ENCODE data around the gene PTPN14.

PTPN14 gene

DNA sequence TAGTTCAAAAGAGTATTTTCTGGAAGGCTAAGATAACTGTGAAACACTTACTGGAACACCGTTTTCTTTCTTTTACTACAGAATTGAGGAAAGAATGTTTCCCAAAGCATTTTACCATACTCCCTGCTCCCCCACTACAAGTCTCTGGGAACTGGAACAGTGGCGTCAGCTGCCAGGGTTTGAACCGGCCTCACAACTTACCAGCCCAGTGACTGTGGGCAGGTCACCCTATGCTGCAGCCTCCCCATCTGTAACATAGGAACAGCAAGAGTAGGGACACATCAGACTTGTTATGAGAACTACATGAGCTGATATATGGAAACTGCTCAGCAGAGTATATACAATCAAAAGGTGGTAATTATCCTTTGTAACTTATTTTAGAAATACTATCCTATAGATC, 91.5 kb downstream of the PTPN14 start:
- in situ Hi-C loops (cut with HindIII; ENCODE audit: low sequenced_read_pairs), result loop anchor here (10.0 kb wide), 1 partner anchor 125 kb away; no protein-coding TSS in a partner anchor

DNA sequence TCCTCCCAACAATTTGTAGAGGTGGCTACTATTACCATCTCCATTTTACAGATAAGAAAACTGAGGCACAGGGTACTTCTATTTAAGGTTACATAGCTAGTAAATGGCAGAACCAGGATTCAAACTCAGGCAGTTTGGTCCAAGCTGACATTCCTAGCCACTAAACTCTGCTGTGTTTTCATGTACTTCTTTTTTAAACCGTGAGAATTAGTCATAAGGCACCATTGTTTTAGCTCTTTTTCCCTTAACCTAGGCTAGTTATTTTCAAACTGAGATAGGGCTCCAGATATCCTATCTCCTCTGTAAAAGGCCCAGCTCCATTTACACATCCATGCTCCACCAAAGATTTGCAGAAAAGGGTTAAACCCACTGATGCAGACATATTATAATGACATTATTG, 92.9 kb downstream of the PTPN14 start:
- in situ Hi-C loops (cut with HindIII; ENCODE audit: low sequenced_read_pairs), result loop anchor here (10.0 kb wide), 1 partner anchor 126 kb away; no protein-coding TSS in a partner anchor

DNA sequence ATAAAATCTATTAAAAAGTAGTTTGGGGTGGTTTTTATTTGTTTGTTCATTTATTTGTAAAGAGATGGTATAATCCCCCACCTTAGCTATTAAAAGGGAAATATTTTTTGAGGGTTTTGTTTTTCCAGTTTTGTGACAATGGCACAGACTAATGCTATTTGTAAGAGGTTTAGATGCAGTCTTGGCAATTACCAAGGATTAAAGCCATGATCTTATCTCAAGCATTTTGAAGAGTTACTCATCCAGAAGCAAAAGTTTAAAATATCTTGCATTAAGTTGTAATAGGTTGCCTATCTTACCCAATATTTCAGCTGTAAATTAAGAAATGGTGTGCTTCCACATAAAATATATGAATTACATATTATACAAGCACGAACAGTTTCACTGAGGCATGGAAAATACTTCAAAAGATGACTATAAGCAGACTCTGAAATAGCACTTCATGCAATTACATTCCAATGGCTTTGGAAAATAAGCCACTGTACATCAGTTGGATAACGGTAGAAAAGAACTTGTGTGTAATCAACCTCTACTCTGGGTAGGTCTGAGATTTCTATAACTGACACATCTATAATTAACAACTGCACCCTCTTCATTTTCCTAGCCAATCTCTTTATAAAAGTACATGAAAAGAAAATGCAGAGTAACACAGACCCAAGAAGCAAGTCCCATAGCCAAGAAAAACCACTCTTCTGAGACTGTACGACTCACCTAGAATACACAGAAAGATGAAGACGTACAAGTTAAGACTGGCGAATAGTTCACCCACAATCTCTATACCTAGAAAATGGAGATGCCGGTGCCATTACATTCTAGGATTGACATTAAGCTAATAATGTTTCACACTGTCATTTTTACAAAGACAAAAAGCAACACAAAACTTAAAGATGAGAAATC, 95.2 kb downstream of the PTPN14 start:
- in situ Hi-C loops (cut with HindIII; ENCODE audit: low sequenced_read_pairs), result loop anchor here (10.0 kb wide), 1 partner anchor 129 kb away; no protein-coding TSS in a partner anchor

DNA sequence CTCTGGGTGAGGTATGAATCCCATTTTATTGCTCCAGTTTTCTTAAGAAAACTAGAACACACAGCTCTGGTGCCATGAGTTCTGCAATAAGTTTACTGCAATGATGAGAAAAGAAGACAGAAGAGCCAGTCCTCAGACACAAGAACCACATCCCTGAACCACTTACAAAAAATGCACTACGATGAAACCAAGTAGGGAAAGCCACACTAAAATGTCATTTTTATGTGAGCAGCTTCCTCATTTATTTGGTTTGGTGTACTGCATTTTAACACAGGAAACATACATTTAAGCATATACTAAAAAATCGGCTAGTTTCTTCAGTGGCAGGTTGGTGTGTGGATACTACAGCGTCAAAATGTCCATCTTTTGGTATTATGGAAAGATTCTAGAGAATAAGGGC, 95.9 kb downstream of the PTPN14 start:
- in situ Hi-C loops (cut with HindIII; ENCODE audit: low sequenced_read_pairs), result loop anchor here (10.0 kb wide), 1 partner anchor 129 kb away; no protein-coding TSS in a partner anchor

DNA sequence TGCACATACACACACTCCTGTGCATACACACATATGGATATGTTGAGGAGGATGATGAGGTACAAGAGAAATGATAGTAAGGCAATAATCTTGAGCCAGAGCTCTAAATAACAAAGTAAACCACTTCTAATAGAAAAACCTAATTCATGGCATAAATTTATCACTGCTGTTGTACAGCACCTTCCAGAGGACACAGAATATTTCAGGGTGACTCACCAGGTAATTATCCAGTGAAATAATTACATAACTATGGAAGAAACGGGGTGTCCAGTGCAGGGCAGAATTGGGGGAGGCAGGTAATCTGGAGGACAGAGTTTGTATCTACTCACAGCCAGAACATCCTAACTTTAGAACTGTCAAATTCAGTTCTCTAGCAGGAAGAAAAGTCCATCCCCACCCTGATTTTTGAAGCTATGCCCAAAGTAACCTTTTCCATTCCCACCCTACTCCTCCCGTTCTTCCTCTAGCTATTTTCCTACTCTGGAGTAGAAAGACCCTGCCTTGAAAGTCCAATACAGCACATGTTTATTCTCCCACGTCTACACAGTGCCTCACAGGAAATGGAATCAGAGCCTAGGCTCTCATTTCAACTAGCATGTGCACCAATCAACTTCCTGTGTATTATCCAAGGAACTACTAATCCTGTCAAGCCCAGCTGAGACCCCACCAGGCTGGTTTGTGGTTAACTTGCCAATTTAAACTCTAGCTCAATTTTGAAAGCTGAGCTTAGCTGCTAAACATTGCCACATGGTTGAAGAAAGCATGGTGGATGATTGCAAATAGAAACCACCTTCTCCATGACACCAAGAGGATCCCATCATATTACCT, 96.6 kb downstream of the PTPN14 start:
- in situ Hi-C loops (cut with HindIII; ENCODE audit: low sequenced_read_pairs), result loop anchor here (10.0 kb wide), 1 partner anchor 130 kb away; no protein-coding TSS in a partner anchor

DNA sequence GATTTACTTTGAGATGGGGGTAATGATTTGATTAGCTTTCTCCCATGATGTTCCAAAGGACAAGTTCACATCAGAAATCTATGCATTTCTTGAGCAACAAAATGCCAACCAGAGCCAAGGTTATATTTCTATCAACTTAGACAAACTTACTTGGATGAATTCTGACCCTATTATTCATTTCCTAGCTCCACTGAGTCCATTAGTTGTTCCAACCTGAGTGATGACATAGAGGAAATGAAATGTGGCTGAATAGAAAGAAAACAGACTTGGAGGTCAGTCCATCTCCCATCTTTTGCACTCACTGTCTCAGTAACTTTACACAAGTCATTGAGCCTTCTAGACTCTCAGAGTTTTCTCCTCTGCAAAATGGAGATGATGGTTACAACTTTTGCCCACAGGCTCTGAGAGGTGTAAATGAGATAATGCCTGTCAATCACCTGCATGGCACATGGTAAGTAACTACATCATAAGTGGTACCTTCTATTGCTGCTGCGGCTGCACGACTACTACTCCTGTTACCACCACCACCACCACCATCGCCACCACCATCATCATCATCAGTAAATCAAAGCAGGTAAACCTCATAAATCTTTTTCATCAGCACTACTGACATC, 98.2 kb downstream of the PTPN14 start:
- in situ Hi-C loops (cut with HindIII; ENCODE audit: low sequenced_read_pairs), result loop anchor here (10.0 kb wide), 1 partner anchor 132 kb away; no protein-coding TSS in a partner anchor

DNA sequence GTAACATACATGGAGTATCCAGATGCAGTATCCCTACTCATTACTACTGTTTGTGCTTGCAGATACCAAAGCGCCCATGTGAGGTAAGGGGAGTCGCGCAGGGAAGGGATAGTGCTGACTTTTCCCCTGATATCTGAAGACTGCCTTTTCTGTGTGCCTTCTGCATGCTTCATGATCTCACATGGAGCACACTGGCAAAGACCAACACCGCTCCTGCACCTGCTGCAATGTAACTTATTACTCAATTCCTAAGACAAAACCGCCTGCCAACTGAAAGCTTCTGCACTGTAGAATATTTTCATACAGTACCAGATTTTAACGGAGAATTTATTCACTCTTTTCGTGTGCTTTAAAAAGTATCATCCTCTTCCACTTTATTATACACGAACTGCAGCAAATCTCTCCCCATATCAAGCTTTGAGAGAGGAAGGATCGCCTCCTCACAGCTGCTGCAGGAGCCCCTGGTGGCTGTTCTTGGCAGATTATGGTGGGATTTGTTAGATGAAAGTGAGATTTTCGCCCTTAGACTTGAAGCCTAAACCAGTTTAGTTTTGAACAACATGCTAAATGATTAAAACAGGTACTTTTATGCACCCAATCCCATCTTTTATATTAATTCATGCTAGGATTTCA, 99.1 kb downstream of the PTPN14 start:
- in situ Hi-C loops (cut with HindIII; ENCODE audit: low sequenced_read_pairs), result loop anchor here (10.0 kb wide), 1 partner anchor 133 kb away; no protein-coding TSS in a partner anchor

DNA sequence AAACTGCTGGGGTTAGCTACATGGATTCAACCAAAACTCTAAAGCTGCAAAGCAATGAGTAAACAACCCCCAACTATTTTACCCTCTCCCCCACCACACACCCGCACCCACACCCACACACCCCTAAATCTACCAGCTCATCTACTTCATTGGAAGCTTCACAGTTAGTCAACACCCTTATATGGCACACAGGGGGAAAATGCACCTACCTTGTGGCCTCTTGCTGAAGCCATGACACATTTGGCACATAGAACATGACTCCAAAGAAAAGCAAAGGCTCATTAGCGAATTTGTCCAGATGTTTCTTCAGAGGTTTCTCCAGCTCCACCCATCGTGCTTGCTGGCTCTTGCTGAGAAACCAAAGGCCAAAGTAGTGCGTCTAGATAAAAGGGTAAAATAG, 99.8 kb downstream of the PTPN14 start:
- in situ Hi-C loops (cut with HindIII; ENCODE audit: low sequenced_read_pairs), result loop anchor here (10.0 kb wide), 1 partner anchor 133 kb away; no protein-coding TSS in a partner anchor

DNA sequence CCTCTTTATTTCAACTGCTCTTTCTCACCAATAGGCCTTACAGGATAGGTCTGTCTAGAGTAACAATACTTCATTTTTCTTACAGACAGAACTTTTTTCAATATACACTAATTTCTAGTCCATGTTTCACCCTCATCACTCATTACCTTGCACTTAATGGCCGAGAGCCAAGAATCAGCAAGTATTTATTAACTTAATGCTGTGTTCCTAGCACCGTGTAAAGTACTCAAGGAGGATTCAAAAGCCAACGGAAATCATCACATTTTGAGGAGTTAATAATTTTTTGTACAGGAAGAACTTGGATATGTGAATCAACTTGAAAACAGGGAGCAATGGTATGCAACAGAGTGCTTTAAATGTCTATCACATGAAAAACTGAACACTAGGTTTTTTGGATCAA, 102.0 kb downstream of the PTPN14 start:
- in situ Hi-C loops (cut with HindIII; ENCODE audit: low sequenced_read_pairs), result no loop called here

DNA sequence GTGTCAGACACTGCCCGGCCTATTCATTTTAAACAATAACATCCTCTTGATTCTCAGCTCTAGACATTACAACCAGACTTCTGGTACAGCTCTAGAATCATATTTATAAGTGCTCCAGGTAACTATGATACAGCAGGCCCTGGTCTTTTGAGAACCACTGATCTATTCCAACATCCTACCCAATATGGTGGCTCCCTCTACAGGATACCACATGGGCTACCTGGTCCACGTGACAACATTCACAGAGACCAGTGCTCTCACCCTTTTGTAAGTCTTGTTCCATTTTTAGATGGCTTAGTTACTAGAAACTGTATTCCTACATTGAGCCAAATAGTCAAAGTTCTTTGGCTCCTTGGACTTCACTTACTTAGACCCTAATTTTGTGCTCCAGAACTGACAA, 102.9 kb downstream of the PTPN14 start:
- in situ Hi-C loops (cut with HindIII; ENCODE audit: low sequenced_read_pairs), result no loop called here

DNA sequence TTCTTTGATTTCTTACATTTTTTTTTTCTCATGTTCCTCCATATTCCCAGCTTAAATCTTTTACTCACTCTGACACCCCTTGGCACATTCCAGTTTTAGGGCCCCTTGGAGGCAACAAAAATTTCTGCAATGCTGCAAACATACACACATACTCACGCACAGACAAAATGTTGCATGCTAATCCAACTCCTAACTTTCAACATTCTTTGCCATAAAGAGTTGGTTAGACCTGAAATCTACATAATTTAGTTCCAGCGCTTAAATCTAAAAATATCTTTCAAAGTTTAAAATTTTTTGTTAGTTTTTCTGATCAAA, 103.9 kb downstream of the PTPN14 start:
- in situ Hi-C loops (cut with HindIII; ENCODE audit: low sequenced_read_pairs), result no loop called here

DNA sequence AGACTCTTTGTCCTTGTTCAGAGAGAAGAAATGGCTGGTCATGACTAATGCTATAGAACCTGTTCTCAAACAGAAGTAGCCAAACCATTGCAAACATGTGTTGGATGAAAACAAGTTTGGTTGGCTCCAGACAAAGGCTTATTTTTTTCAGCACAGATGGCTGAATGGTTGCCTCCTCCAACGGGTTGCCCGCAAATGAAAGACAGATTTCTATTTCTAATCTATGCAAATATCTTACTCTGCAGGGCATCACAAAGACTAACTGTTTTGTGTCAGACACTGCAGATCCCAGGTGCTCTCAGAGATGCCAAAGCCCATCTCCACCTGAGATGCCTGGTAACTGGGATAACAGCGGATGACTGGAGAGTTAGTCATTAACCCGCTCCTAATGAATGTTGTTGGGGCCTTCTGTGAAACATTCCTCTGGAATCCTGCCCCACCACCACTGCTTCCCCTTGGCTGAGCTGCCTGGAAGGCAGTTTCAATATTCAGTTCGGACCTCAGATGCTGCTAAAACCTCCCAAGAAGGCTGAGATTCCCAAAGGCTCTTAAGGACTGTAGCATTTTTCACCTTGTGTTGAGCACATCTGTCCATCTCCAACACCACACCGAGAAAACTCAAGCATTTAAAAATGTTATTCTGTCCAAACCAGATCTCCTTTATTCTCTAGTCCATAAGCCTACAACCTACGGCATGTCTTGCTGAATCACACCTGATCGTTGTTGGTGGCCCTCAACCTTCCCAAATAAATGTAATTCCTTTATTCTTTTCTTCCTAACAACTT, 104.4 kb downstream of the PTPN14 start:
- in situ Hi-C loops (cut with HindIII; ENCODE audit: low sequenced_read_pairs), result no loop called here

DNA sequence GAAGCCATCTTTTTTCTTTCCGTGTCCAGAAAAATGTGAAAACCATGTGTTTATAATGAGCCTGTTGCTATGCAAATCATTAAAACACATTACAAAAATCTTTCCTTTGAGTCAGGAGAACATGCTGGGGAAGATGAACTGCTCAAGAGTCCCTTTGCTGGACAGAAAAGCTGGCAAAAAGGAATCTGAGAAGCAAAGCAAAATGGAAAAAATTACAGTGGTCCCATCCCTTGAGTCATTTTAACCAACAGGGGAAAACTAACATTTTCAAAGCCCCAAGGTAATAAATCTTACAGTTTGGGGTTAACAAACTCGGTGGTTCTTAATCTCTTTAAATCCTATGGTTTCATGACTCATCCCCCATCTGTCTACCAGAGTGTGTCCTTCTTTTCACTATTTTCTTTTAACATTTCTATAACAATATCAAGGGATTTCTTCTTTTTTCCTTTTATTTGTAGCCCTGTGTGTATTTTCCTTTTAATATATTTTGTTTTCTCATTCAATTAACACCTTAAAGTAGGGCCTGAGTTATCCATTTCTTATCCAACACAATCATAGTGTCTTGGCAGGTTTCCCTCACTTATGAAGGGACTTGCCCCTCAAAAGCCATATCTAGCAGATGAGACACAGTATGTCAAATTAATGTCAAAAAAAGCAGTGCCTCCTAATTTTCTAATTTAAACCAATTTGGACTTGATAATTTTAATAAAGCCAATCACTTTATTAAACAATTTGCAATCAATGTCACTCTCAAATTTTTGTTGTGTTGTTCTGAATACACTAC, 105.4 kb downstream of the PTPN14 start:
- in situ Hi-C loops (cut with HindIII; ENCODE audit: low sequenced_read_pairs), result no loop called here

DNA sequence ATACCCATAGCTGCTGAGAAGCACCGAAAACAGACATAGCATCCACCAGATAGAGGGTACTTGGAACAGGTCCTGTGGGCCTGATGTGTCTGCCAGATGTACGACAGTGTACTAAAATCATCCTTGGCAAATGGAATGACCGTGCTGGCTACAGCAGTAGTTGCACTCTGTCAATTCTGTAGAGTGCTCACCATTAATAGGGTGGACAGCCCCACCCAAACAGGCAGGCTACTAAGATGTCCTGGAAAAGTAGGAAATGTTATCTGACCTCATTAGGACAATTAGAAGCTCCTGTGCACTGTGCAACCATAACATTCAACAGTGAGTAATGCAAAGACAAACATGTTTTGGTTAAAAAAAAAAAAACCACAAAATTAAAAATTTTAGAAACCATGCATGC, 106.2 kb downstream of the PTPN14 start:
- in situ Hi-C loops (cut with HindIII; ENCODE audit: low sequenced_read_pairs), result no loop called here

DNA sequence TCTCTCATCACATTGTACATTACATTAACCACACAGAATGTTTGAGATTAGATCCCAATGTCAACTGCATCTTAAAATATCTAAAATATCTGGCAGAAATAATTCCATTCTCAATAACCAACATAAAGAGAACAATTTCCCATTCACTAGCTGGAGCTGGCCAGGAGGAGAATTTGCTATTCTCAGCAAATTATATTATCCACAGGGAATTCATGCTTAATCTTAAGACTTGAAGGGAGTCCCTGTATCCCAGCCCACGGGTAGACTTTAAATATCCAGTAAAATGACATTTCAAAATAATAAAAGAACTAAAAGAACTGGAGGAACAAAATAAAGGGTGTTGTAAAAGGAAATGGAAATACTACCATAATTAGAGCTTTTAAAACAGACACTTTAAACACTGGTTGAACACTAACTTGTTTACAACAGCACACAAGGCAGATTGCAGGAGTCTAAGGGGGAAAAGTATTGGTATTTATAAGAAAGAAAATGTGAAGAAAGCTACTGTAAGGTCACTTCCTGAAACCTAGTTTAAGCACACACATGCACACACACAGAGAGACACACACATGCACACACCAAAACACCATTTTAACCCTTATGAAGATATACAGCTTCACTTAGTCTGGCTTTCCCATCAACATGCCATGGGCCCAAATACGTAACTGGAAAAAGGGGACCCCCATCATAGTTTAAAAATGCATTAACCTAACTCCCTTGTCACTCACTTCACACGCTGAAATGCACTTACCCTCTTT, 107.0 kb downstream of the PTPN14 start:
- in situ Hi-C loops (cut with HindIII; ENCODE audit: low sequenced_read_pairs), result no loop called here

DNA sequence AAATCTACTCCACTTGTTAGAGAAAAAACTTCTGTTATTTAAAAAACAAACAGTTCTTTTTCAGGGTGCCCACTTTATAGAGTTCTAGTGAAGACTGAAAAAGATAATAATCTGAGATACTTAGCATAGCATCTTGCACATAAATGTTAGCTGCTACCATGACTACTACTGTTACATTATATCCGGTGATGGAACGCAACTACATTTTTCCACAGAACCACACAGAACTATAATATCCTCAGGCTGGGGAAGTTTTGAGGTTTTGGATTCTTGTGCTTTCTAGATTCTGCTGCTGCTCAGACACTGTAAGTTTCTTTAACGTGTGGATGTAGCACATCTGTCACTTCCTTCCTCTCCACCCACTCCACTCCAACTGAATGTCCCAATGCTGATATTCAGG, 110.3 kb downstream of the PTPN14 start:
- in situ Hi-C loops (cut with HindIII; ENCODE audit: low sequenced_read_pairs), result no loop called here

DNA sequence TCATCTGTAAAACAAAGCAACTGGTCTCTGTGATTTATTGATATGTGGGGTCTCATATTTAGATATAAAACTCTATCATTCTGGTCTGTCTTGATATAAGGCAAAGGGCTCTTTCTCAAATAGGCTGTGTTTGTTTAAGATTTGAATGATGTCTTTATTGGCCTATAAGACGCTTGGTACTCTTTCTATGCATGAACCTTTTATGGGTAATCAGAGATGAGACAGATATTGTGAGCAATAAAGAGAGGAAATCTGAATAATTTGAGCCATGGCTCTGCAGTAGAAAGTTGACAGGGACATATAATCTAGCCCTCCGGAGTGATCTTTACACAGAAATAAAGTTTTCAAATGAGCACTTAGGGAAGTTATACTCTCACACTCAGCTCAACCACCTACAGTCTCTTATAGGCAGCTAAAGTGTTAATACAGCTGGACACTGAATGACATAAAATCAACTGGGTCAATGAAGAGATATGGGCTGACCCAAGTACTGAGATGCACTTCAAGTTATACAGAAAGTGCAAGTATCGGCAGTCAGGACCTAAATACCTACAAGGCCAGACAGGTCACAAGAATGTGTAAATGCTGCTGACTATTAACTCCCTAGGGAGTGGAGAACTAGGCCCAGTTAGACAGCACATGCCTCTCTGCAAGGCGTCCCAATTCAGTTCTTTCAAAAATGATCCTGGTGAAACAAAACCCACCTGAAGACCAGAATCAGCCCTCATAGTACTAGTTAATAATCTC, 111.0 kb downstream of the PTPN14 start:
- in situ Hi-C loops (cut with HindIII; ENCODE audit: low sequenced_read_pairs), result no loop called here

All from endothelial cell of hepatic sinusoid (primary cell).